NCI-H2196 treated with DMSO at 0.1 percent for 48 hours (cell line): ENCODE data around the gene KIF26B.

Experiments used
- DNase-seq: peaks from one replicate; lab custom pipeline; 2025; ENCODE audit not compliant: unreplicated experiment; lab: John Stamatoyannopoulos, UW

Gene KIF26B

DNA sequence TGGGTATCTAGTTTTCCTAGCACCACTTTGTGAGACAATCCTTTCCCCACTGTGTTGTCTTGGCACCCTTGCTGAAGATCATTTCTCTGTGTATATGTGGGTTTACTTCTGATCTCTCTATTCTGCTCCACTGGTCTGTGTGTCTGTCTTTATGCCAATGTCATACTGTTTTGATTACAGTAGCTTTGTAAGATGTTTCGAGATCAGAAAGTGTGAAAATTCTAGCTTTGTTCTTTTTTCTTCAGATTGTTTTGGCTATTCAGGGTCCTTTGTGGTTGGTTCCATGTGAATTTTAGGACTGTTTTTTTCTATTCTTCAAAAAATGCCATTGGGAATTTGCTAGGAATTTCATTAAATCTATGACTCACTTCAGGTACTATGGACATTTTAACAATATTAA, 116.2 kb downstream of the KIF26B start:
- no peak for DNase-seq

DNA sequence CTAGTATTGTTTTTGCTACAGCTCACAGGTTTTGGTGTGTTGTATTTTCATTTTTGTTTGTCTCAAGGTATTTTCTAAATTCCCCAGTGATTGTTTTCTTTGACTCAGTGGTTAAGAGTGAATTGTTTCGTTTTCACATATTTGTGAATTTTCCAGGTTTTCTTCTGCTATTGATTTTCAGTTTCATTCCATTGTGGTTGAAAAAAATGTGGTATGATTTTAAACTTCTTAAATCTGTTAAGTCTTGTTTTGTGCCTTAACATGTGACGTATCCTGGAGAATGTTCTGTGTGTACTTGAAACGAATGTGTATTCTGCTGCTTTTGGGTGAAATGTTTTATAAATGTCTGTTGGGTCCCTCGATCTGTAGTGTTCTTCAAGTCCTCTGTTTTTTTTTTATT, 117.9 kb downstream of the KIF26B start:
- no peak for DNase-seq

DNA sequence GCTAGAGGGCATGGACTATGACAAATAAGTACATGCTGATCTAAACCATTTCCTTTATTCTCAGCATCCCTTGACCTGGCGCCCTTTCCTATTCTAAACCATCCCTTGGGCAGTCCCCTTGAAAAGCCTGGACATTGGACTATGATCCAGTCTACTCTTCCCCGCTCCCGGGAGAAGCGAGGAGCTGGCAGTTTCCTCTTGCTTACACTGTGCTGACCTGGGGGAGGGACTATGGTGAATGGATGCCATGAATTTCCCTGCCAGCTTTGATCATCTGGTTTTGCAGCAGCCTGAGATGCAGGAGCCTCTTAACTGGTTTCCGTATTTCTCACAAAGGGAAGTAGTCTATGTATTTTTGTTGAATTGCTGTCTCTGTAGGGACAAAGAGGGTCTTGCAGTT, 121.7 kb downstream of the KIF26B start:
- DNase-seq, result no peak

DNA sequence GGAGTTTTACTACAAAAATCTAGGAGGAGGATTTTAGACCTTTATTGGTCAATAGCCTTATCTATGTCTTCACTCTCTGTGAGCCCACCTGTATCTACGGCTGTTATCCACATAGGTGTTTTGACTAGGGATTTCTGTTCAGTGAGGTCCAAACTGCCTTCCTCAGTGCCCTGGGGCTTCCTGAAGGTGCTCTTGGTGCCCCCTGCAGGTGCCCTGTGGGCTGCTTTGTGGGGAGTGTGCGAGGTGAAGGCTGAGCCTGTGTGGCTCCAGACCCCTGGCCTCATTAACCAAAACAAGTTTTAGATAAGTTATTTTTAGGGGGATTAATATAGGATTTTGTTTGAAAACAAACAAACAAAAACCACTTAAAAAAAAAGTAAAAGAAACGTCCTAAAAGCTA, 122.5 kb downstream of the KIF26B start:
- DNase-seq, result no peak

DNA sequence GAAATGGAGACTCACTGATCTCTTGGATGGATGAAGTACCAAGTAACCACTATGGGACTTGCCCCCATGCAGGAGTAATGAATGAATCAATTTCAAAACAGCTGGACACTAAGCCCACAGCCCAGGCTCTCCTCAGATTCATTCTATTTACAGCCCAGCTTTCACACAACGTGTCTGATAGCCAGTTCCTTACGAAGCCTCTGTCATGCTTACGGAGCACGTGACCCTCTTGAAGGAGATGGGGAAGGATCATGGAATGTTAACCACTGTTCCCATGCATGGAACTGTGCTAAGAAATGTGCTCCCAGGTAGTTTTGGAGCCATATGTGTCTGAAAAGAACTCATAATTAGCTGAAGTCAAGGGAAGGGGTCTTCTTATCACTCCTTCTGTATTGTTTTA, 124.1 kb downstream of the KIF26B start:
- DNase-seq, result no peak

DNA sequence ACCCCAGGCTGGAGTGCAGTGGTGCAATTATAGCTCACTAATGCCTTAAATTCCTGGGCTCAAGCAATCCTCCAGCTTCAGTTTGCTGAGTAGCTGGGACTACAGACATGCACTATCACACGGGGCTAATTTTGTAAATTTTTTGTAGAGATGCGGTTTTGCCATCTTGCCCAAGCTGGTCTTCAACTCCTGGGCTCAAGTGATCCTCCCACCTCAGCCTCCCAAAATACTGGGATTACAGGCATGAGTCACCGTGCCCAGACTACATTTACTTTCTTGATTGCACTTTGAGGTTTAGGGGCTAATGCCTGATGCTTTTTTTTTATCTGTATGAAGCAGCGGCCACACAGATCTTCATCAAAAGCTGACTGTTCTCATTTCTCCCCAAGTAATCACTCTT, 124.6 kb downstream of the KIF26B start:
- DNase-seq, result no peak

DNA sequence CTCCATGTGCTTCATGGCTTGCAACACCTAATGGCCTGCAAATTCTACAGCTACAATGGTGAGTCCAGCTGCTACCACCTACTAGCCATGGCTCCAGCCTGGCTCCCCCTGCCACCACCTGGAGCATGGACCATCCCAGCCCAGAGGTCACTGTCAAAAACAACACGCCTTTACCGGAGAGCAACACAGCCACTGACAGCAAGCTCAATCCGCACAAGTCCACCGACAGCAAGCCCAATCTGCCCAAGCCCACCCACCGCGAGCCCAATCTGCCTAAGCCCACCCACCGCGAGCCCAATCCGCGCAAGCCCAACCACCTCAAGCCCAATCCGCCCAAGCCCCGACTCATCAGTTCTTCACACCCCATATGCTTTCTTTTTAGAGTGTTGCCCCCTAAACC, 128.2 kb downstream of the KIF26B start:
- no peak for DNase-seq

DNA sequence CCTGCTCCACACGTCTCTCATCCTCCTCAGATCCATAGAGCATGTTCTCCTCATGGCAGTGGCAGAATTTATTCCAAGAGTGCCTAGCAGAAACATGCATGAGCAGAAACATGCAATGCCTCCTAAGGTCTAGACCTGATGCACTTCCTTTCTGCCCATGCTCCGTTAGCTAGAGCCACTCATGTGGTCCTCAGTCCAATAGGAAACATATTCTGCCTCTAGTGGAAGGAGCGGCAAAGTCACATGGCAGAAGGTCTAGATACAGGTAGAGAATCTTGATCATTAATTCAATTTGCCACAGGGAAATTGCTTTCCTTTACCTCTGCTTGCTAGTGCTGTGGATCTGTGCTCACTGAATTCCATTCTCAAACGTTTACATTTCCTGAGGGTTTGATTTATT, 130.4 kb downstream of the KIF26B start:
- no peak for DNase-seq

DNA sequence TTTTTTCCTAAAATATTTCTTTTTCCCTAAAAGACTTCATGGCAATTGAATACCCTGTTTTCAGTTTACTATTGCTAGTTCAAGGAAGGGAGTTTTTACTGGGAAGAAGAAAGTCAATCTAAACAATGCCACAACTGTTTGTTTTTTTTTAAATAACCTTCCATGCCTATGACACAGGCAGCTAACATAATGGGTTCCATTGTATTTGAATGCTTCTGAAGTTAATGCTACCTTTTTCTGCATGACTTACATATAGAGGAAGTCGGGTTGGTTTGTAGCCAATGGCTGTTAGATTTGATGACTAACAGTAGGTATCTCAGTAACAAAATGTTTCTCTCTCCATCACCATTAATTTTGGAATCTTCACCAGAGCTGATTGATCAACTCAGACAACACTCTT, 134.0 kb downstream of the KIF26B start:
- DNase-seq, result no peak

DNA sequence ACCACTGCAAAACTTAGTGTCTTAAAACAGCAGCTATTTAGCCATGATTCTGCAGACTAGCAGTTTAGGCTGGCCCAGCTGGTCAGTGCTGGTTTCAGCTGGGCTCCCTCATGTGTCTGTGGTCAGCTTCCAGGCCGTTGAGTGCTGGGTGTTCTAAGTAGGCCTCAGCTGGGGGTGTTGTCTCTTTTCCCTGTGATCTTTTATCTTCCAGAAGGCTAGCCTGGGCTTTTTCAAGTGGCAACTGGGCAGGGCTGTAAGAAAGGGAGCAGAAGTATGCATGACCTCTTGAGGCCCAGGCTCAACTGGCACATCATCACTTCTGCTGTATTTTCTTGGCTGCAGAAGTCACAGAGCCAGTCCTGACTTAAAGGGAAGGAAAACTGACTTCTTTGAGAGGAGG, 136.1 kb downstream of the KIF26B start:
- no peak for DNase-seq

DNA sequence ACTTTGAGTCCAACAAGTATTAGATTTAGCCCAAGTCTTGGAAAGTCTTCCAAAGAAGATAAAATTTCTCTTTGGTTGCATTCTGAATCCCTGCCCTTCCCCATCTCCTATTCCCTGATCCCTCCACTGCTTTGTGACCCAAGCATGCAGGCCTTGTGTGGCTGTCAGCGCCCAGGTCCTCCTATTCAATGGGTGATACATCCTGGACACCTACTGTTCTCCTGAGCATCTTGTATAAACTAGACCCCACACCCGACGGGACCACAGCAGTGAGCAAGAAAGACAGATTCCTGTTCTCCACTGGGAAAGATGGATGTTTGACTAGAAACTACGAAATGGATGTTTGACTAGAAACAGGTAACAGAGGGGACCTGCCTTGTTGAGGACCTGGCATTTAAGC, 136.6 kb downstream of the KIF26B start:
- no peak for DNase-seq

DNA sequence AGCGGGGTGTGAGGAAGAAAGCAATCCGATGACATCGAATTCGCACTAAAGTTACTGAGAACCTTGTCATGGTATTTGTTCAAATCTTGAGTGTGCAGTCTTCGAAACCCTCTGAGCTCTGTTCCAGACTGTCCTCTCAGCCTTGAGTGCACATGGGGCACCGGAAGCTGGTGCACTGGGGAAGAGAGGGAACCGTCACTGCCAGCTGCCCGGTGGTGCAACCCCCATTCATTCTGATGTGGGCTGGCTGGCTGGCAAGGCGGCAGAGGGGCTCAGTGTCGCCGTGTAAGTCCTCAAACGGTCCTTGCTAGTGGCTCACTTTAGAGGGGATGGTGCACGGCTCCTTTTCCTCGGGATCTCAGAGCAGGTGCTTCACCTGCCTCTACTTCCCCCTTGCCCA, 137.4 kb downstream of the KIF26B start:
- no peak for DNase-seq

DNA sequence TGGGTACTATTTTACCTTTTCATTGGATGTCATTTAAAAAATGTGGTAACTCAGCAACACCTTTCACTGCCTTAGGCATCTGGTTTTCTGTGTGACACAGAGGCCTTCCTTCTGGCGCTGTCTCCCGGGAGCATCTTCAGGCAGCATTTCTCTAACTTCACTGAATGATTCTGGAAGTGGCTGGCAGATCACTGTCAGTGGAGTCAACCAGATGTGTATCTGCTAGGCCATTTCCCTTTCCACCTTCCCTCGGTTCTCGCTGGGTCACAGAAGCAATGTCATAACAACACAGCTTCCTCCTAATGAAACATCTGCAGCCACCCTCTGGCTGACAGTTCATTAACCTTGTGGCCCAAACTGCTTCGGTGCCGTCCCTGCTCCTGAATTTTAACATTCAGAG, 137.8 kb downstream of the KIF26B start:
- no peak for DNase-seq

DNA sequence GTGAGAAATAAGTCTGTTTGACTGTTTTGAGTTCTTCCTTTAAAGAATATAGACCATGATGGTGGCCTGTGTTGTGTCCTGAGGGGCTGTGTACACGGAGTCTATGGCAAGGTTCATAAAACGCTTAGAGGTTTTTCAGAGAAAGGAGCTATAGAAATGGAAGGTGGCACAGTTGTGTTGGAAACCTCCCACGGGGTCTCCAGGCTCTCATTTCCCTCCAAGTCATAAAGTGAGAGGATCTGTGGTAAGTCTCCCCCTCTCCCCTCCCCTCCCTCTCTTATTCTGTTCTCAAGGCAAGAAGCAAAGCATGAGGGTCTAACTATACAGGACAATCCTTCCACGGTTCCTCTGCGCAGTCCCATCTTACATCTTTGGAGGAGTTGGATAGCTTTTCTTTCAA, 139.2 kb downstream of the KIF26B start:
- no peak for DNase-seq

DNA sequence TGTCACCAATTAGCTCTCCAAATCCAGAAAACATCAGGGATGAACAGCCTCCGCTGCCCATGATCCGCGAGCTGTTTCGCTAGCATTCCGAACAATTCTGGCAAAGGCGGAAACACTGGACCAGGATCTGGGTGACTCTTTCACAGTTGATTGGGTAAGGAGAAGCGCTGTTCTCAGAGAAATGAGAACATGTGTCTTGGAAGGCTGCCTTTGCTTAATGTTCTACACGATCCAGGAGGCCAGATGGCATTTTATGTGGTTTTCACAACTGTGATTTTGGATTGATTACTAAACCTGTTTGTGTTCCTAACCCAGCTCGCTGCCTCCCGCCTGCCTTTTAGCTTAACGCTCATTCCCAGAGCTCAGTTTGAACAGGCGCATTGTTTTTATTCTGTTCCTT, 144.0 kb downstream of the KIF26B start:
- DNase-seq, result no peak

DNA sequence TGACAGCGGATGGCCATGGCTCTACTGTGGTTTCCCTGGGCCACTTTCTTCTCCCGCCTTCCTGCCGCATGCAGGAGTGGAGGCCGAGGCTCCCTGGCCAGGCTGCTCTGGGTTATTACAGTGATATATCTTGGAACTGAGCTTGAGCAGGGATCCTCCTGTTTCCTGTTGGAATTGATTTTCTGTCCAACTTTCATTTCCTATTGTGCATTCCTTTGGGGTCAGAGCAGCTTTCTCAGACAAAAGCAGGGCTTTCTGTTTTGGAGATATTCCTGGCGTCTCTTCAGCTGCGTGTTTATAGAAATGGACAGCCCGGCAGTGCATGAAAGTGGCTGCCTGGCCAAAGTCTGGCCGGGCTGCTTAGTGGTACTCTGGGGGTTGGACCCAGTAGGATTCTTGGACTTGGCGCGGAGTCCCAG, 146.4 kb downstream of the KIF26B start:
- DNase-seq, result no peak

DNA sequence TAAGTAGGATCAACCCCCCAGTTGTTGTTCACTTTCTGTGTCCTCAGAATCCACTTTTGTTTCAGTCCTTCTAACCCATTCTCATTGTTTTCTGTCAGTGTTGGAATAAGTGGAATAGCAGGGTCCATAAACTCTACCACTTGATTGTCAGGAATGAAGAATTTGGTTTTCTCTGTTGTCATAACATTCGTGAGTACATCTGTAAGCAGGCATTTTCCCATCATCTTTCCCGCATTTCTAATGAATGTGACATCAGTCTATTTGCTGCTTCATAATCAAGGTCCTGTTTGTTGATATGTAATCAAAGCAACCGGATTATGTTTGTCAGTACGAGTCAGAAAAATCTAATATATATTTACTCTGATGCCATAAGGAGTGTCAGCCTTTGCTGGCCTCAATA, 147.1 kb downstream of the KIF26B start:
- DNase-seq, result no peak

DNA sequence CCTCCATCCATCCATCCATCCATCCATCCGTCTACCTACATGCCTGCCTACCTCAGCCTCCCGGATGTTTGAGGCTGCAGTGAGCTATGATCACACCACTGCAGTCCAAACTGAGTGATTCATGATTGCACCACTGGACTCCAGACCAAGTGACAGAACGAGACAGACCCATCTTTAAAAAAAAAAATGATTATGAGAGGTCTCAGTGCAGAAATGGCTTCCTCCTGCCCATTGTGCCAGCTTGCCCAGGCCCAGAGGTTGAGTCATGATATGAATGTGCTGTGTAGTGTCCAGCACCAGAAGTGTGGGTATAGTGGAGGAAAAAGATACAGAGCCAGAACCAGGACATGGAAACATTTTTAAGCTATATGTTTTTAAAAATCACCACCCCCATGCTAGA, 149.9 kb downstream of the KIF26B start:
- DNase-seq, result no peak

DNA sequence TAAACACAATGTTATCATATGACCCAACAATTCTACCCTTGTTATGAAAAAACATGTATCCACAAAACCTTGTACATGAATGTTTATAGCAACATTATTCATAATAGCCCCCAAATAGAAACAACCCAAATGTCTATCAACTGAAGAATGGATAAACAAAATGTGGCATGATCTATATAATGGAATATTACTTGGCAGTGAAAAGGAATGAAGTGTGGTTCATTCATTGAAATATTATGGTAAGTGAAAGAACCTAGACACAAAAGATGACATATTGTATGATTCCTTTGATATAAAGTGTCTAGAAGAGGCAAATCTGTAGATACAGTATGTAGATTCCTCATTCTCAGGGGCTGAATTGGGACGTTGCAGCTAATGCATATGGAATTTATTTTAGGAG, 151.2 kb downstream of the KIF26B start:
- DNase-seq, result no peak

DNA sequence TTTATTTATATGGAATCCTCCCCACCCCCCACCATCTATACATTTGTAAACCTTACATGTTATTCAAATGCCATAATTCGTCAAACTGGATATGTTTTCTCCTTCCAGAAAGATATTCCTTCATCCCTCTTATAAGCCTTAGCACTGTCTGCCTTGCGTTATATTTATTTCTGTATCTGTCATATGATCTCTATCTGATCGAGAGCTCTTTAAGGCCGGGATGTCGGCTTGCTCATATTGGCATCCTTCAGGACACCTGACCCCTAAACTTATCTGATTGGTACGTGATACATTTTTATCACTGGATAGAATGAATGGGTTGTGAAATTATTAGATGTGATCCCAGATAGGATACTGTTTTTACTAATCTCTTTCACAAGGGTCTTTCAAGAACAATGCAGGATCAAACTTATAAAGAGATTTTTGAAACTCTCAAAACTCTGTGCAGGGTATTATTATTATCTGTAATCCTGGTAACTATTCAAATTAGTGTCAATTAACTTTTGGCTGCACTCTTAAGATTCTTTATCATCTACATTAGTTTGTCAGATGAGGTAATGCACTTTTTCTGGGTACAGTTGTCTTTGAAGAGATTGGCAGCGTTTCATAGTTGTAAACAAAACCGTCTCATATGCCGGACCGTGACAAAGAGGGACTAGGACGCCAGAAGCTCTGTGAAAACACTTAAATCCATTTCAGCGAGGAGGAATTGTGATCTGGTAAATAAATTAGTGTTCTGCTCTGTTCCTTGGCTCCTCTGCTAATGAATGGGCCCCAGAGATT, 152.0 kb downstream of the KIF26B start:
- no peak for DNase-seq

DNA sequence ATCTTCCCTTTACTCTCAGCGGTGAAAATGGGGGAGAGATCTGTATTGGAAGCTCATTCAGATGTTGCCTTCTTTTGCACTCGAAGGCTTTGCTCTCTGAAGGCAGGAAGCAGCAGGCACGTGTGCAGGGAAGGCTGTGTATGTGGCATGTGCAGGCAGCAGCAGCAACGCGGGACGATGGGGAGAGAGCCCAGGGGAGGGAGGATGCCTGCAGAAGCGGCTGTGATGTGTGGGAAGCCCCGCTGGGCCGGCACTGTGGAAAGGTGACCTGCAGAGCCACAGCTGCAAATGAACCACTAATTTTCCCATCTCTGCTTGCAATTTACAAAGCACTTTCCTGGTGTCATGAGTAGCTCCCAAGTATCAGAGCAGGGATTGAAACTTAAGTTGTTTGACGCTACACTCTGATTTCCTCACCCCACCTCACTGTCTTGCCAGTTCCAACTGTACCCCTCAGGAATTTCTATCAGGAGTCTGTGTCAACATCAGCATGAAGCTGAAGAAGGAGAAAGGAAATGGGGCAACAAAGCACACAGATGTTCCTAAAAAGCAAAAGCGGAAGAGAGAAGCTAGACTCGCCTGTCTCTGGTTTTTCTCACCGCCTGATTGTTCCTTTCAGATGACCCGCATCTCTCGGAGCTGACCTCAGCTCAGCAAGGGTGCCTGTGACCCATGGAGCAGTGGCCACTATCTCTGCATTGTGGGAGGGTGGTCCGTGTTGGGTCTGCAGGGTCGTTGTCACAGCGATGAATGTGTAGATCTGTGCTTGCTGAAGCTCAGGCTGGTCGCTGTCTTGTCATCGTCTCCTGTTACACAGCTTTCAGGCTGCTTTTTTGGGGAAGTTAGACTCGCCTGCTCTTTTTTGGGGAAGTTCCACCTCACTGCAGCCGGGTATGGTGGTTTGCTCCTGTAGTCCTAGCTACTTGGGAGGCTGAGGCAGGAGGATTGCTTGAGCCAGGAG, 156.1 kb downstream of the KIF26B start:
- no peak for DNase-seq

DNA sequence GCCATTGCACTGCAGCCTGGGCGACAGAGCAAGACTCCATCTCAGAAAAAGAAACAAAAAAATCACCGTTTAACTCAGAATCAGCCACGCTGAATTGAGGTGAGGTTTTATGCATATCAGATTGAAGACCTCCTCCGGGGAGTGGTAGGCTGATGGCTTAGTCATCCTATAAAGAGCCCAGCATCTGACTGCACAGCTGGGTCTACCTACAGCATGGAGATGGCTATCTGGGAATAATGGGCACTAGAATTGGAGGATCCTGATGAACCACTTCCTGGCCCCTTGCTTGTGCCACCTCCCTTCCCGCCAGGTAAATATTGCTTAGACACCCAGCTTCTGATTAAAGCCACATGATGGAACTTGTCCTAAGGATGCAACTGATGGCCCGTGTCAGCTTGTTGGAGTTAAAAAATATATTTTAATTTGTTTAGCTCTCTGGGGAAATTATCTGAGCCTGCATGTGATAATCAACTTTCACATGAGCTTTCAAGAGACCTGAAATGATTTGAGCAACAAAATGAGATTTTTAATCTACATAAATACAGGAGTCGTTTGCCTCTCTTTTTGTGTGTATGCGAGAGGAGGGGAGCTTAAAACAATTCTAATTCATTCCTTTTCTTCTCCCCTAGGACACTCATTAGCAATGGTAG, 157.2 kb downstream of the KIF26B start:
- no peak for DNase-seq
